ENCODE measurements around the gene PHF21A.
A peak's percentile ranks its signal among the peaks of the same experiment; 100 is the strongest.
"Not testable (repeated sequence)": the region's sequence is repeated elsewhere in the genome, so short reads cannot be mapped to it uniquely, and the experiment has no call there.

Gene PHF21A

GRCh38 chr11:46119352-46120216 is 1.7 kb downstream of the PHF21A start:
- DNase-seq, result peak; percentile 47

DNA sequence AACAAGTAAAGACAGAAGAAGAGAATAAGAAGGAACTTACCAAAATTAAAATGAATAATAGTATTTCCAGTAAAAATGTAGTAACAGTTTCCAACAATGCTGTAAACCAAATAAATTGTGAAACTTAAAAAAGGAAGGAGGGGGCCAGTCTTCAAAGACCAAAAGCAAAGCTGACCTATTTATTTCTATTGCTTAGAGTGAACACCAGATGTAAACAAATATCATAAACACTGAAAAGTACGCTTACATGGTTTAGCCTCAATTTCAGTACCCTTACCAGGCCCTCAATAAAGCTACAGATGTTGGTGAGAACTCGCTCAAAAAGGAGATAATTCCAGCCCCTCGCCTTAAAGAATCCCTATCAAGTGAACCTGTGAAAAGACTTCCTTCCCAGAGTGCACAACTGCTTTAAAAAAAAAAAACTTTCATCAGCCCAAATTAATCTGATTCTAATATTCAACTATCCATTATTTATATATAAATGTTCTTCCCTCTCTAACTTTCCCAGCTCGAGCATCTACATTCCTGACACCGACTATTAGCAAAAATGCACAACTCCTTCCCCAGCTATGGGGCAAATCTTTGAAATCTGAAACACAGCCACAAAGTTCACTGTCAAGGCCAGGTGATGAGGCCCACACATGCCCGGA is 2.4 kb downstream of the PHF21A start:
- no peak for DNase-seq

DNA sequence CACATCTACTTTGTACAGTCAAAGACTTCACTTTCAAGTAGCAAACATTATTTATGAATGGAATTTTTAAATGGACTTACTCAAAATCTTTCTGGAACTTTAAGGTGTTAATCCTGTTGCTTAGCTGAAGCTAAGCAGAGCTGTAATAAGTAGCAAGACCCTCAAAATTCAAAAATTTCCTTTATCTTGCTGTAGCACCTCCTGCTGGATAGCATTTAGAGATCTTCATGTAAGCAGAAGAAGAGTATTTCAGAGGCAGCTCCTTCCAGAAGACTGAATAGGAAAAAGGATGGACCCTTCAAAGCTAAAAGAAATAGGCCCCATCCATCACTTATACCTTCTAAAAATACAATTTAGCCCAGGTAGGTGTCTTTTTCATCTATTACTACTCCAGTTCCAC is 3.4 kb downstream of the PHF21A start:
- no peak for DNase-seq

DNA sequence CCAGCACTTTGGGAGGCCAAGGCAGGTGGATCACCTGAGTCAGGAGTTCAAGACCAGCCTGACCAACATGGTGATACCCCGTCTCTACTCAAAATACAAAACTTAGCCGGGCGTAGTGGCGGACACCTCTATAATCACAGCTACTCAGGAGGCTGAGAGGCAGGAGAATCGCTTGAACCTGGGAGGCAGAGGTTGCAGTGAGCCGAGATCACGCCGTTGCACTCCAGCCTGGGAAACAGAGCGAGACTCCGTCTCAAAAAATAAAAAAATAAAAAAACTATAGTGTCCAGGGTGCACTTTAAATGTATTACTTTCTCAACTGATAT is 4.6 kb downstream of the PHF21A start:
- DNase-seq, result not testable (repeated sequence)

DNA sequence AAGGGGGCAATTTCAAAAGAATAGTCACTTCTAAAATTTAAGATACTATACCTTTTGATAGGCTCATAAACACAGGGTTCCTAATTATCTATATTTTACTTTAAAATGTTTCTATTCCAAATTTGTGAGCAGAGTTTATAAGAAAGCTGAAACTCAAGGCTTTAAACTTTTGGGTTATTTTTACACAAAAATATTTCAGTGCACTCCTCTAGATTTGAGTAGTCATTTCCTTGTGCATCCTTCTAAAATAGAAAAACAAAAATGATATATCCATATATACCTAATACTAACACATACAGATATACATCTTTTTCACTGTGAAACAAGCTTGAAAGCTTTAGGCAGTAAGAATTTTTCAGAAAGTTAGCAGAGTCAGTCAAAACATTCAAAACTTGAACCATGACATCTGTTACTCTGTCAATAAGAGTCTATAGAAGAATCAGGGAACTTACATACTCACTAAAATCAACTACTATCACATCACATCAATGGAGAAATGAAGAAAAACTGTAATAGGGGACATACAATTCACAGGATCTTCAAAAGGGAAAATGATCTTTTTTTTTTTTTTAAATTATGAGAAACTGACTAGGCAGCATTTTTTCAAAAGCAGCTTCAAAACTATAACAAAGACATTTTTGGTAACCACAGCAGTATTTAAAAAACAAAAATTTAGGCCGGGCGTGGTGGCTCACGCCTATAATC is 5.1 kb downstream of the PHF21A start:
- no peak for DNase-seq

DNA sequence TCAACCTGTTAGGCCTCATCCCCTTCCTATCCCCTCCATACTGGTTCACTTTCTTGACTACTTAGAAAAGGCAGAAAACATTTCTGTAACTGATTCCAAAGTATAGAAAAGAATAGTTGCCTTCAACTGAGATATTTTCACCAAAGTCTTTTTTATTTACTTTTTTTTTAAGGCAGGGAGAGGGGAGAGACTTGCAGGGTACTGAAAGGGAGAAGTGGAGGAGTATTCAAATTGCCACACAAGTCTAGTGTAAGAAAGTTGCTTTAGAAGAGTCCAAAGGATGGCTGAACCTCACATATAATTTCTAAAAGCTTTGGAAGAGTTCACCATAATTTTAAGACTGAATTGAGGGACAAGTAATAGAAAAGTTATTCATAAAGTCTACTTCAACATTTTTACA is 6.3 kb downstream of the PHF21A start:
- DNase-seq, result no peak

DNA sequence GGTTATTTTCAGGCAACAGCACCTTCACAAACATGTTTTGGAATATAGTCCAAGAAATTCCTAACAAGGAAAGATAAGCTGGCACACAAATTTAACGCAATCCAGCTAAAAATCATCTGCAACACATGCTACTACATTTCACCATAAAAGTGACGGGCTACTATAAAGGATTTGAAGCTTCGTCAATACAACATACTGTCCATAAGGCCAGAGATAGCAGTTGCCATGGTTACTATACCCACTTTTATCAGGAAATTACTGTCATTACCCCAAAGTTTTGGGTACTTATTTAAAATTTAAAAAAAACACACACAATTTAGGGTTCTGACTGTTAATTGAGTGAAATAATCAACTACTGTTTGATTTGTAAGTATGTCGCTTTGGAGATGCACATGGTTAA is 6.9 kb downstream of the PHF21A start:
- no peak for DNase-seq

- DNase-seq, result no peak
Observed at GRCh38 chr11:46112961-46113607, 8.2 kb downstream of the PHF21A start.

DNA sequence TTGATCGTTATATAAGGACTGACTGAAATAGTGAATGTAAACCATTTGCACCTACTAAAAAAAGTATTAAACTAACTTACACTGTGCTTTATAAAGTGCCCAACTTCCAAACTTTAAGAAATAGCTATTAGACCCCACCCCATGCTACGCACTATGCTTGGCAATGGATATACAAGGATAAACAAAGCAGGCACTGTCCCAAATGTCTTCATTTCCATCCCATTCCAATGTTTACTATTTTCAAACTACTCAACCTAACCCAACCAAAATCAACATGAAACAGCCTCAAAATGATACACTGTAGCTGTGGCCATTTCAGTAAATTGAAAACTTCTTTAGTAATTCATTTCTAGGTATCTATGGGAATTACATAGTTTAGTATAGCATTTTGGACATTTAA is 12.5 kb downstream of the PHF21A start:
- DNase-seq, result no peak

DNA sequence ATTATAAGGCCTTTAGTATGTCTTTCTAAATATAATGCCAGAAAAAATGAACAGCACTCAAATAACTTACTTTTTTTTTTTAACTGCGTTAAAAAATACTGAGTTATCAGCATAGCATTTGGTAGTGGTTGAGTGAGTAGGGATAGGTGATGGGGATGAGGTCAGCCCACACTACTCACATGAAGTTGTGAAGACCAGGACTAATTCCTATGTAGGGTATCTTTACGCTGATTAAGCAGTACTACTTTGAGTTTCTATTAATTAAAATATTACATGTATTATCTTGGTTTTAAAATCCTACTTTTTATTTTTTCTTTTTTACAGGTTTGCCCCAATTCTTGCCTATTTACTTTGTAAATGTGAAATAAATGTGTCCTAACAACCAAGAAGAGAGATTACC is 13.5 kb downstream of the PHF21A start:
- DNase-seq, result no peak

DNA sequence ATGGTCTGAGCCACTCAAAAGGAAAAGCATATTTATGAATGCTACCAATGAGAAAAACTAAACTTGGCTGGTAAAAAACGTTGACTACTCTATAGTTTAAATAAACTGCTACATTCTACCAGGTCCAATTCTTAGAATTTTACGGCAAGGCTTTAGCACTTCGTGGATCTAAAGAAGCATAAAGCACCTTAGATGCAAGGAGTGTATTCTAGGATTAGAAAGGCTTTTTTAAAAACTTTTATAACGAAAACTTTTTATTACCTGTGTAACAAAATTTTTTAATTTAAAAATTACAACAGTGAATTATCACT is 13.9 kb downstream of the PHF21A start:
- no peak for DNase-seq

DNA sequence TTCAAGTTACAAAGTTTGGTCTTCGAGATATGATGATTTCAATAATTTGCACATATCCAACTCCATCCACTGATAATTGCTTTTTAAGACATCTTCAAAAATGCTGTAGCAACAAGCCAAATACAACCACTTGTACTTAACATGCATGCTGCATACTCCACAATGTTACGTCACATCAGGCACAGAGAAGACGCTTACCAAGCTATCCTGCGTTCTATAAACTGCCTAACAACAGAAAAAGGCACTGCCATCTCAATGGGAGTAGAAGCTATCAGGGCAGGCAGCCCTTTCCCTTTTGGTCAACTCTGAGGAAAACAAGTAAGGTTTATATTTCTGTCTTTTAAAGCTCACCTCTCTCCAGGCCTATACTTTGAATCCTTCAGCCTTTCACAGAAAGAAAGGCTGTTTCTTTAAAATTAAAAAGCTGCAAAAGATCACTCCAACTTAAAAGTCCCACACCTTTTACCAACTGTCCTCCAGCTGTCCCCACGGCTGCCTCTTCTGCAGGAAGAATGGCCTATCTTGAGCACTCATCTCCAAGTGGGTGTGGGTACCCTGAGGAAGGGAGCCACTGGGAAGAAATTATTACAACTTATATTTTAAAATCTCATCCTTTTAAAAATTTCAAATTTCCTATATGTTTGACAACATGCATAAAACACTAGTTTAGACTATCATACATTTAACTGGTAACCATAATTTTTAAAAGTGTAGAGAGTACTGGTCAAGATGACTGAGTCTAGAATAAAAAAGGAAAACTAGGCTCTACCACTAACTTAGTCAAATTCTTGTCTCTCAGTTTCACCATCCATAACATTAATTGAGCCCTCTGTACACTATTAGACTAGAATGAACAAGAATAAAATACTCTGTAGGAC is 14.5 kb downstream of the PHF21A start:
- no peak for DNase-seq

DNA sequence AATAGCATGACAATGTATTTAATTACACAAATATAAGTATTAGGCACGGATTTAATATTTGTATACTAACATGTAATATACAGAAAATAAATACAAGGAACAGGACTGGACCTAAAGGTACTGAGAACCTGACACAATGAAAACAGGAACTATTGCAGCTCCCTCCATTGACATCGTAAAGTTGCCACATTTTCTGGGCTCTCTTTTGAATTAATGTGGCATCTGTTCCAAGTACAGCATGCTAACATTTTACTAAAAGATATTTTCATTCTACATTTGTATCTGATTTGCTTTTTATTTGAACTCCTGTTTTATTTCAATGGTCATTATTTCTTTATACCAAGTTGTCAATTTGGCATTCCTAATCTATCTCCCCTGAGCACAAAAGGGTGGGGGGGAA is 15.3 kb downstream of the PHF21A start:
- no peak for DNase-seq

DNA sequence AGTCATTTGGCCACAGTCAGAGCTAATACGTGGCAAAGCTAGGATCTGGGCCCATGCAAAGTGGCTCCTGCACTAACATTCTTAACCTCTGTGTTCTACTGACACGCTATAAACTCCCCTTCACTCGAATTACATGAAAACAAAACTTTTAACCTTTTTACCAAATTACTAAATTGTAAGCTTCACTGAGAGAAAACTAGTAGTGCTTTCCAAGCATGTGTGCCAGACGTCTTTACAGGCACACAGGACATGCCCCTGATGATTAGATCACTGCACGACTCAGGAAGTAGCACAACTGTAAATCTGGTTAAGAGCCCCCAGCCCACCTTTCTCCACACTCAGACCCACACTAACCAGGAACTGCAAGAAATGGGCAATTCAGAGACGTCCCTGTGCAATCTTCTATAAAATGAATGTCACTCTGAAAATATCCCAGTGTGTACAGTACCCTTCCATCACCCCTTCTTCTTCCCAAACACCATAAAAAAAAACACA is 16.1 kb downstream of the PHF21A start:
- no peak for DNase-seq

GRCh38 chr11:46102843-46103242 is 18.4 kb downstream of the PHF21A start:
- no peak for DNase-seq

DNA sequence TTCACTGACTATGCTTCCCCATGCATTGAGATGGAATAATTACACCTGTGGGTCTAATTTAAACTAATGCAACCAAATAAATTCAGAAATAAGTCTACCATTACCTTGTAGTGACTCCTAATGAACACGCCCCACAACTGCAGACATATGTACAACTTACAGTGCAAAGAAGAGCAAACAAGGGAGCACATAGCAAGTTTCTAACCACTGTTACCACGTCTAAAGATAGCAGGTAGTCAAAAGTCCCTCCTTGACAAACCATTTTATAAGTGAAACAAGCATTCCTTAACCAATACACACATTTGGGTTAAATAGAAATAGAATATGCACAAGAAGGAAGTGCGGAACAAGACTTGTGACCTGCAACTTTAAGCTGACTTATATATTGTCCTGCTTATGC is 20.6 kb downstream of the PHF21A start:
- no peak for DNase-seq

- DNase-seq, result no peak
Observed at GRCh38 chr11:46099963-46100316, 21.3 kb downstream of the PHF21A start.

- no peak for DNase-seq
Observed at GRCh38 chr11:46090375-46090774, 30.9 kb downstream of the PHF21A start.

GRCh38 chr11:46079662-46080061 is 41.6 kb downstream of the PHF21A start:
- no peak for DNase-seq

DNA sequence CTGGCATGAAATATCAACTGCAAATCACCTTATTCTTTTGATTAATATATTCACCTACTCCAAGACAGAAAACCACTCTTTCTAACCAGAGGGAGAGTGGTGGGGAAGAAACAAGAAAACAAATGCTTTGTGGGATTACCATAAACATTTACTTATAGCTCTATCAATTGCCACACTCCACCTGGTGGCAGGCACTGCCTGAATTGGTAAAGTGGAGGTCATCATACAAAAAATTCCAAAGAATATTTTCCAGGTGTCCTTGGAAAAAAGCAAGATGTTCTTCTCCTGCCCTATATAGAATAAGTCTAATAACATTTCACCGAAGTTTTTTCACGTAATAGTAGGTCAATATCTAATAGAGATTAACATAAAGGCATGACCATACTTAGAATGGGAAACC is 45.3 kb downstream of the PHF21A start:
- no peak for DNase-seq

- no peak for DNase-seq
Observed at GRCh38 chr11:46075168-46075567, 46.1 kb downstream of the PHF21A start.

DNA sequence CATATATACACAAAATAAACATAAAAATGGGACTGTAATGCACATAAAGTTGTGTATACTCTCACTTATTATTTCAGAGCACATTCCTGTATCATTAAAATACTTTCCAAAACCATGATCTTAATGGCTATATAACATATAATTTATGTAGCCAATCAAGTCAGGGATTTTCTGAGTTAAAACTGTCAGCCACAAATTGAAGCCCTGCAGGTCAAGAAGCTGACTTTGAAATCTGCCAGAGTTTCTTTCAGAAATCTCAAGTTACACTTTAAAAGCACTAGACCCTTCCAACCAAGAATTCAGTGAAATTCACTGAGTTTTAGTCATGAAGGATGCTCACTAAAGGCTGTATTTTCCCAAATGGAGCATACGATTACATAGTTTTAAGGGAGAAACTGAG is 47.6 kb downstream of the PHF21A start:
- no peak for DNase-seq
